T-helper 9 cell (primary cell): Measurements from ENCODE around the gene TEX38.
"Not testable (repeated sequence)": the region's sequence is repeated elsewhere in the genome, so short reads cannot be mapped to it uniquely, and the experiment has no call there.

ENCODE experiments used
- DNase-seq: peaks from one replicate; pipeline ENCODE4 v3.0.0-alpha.2; 2020
- total RNA-seq, 2 donors: gene quantifications; one replicate each; lab custom pipeline; 2026; lab: John Stamatoyannopoulos, UW

TEX38 gene
- 0 reads per million in 2 donors for total RNA-seq

GRCh38 chr1:46671554-46671953 lies at the start of gene TEX38:
TEX38 (plus strand) TSS chr1:46671854; CDS start chr1:46671935, 81 bp downstream.
- DNase-seq, result no peak

- no peak for DNase-seq
Observed at GRCh38 chr1:46621930-46622329, 49.7 kb upstream of the TEX38 start.

- no peak for DNase-seq
Observed at GRCh38 chr1:46622344-46622743, 49.3 kb upstream of the TEX38 start.

DNA sequence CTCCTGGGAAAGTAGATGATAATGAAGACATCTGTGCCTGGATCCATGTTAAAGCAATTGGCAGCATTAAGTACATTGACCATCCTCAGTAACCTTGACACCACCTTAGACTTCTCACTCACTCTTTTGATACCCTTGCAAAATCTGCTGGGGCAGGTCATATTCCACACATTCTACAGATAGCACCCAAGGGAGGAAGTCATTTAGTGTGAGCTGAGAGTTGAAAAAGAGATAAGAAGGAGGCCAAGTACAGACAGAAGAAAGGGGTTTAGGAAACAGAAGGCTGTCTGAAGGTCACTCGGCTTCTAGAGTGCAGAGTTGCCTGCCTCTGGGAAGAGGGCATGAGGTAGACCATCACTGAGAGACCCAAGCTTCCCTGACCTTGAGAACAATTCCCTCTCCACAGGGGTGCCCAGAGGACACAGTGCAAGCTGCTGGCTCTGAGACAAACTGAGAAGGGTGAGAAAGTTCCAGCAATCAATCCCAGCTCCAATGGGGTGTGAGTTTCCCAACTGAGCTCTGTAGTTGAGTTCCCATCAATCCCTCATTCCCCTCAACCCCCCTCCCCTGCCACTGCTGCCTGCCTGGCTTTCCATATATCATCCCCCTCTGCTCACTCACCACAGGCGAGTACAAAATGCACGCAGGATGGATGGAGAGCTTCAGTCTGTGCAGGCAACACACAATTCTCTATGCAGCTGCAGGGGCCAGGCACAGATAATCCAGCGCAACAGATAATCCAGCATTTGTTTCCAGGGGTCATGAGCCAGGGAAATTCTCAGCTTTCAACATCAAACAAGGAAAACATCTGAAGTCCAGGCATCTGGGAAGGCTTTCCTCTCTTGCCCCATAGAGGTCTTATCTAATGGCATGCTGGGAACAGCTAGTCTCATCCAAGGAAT lies 47.7 kb upstream of the TEX38 start:
- no peak for DNase-seq

DNA sequence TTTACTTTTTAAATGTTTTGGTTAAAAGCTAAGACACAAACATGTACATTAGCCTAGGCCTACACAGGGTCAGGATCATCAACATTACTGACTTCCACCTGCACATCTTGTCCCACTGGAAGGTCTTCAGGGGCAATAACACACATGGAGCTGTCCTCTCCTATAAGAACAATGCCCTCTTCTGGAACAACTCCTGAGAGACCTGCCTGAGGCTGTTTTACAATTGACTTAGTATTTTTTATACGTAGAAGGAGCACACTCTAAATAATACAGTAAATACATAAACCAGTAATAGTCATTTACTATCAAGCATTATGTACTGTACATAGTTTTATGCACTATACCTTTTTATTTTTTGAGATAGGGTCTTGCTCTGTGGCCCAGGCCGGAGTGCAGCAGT lies 40.9 kb upstream of the TEX38 start:
- no peak for DNase-seq

GRCh38 chr1:46635205-46635604 lies 36.4 kb upstream of the TEX38 start:
- DNase-seq, result no peak

DNA sequence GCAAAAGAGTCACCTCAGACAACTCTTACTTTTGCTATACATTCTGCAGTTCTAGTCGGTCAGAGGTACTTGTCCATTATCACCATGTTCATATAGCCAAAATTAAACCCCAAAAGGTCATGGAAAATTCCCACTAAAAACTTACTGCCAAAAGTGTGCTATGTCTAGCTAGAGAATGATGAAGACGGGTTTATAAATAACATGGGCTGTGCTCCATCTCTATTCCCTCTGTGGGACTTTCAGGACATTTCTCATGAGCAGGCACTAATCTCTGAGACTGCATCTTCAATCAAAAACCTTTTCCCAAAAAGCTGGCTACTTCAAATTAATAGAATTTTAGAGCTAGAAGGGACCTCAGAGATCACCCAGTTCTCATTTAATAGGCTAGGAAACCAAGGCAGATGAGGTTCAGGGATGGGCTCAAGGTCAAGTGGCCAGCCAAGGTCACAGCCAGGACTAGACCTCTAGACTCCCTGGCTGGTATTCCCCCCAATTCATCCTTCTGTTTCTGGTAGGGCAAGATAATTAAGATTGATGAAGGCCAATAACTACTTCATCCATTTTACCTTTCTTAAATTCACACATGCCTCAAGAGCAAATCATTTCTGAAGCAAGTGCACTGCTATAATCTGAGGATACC lies 34.1 kb upstream of the TEX38 start:
- DNase-seq, result no peak

GRCh38 chr1:46638921-46639320 lies 32.7 kb upstream of the TEX38 start:
- no peak for DNase-seq

DNA sequence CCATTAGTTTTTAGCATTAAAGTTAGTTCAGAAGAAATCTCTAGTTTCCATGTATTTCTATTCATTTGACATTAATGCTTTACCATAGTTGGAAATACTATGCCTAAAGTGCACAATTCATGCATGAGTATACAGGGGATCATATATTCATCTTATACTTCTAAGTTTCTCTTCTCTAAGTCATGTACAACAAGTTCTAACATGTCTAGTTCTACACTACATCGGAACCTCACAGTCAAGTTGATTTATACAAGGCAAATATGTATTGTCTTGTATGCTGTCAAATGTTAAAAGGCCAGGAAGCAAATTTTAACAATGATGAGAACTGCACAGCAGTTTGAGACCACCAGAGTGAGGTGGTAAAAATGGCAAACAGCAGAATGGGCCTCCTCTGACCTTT lies 32.1 kb upstream of the TEX38 start:
- DNase-seq, result no peak

DNA sequence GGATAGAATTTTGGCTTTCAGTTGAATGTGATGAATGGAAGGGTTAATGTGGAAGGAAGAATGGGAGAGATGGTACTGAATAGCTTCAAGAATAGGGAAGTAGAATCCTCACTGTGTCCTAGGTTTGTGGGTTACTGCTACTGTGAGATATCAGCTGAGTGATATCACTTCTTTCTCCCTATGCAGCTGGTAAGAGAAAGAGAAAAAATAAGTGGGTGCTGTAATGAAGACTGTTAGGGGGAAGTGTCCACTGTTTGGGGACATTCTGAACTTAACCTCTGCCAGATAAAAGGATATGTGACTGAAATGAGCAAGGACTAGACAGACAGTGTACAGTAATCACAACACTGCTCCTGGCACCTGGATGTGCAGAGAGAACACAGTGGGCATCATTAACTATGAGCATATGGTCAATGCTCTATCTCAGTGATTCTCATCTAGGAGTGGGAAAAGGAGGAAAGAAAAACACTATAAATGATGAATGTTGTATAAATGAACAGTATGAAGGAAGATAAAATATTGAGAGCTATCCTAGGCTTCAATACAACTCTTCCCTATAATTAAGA lies 29.5 kb upstream of the TEX38 start:
- DNase-seq, result no peak

GRCh38 chr1:46643368-46643775 lies 28.3 kb upstream of the TEX38 start:
- DNase-seq, result no peak

DNA sequence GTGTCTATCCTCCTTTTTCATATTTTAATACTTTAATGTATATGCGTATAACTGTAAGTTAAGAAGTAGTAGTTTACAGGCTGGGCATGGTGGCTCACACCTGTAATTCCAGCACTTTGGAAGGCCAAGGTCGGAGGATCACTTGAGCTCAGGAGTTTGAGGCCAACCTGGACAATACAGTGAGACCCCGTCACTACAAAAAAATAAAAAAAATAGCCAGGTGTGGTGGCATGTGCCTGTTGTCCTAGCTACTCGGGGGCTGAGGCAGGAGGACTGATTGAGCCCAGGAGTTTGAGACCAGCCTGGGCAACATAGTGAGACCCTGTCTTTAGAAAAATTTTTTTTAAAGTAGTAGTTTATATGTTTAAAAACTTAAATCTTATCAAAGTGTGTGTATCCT lies 25.8 kb upstream of the TEX38 start:
- no peak for DNase-seq

- DNase-seq, result no peak
Observed at GRCh38 chr1:46646331-46646730, 25.3 kb upstream of the TEX38 start.

DNA sequence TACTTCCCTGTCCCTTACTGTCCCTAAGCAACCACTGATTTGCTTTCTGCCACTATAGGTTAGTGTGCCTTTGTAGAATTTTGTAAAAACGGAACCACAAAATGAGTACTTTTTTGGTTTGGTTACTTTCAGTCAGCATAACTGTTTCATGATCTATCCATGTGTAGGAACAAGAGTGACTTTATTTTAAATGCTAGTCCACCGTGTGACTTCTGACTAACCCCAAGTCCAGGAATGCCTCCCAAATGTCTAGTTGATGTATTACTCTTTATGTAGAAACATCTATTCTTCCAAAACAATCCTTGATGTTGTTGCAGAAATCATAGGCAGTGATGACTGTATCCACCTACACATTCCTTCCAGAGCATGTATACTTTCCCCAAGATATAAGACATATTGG lies 24.8 kb upstream of the TEX38 start:
- DNase-seq, result no peak

- no peak for DNase-seq
Observed at GRCh38 chr1:46647611-46648010, 24.0 kb upstream of the TEX38 start.

DNA sequence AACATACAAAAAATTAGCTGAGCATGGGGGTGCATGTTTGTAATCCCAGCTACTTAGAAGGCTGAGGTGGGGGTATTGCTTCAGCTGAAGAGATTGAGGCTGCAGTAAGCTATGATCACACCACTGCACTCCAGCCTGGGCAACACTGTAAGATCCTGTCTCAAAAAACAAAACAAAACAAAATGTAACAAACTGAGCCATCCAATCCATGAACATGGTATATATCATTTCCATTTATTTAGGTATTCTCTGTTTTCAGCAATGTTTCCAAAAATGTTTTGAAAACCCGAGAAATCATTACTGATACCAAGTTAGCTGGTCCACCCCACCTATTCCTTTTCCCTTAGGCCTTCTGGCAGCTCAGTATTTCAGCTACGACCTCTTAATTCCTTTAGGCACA lies 21.9 kb upstream of the TEX38 start:
- no peak for DNase-seq

- DNase-seq, result no peak
Observed at GRCh38 chr1:46650491-46650890, 21.2 kb upstream of the TEX38 start.

- DNase-seq, result not testable (repeated sequence)
Observed at GRCh38 chr1:46651152-46651551, 20.5 kb upstream of the TEX38 start.

GRCh38 chr1:46652321-46653100 lies 19.1 kb upstream of the TEX38 start:
- DNase-seq, result no peak

DNA sequence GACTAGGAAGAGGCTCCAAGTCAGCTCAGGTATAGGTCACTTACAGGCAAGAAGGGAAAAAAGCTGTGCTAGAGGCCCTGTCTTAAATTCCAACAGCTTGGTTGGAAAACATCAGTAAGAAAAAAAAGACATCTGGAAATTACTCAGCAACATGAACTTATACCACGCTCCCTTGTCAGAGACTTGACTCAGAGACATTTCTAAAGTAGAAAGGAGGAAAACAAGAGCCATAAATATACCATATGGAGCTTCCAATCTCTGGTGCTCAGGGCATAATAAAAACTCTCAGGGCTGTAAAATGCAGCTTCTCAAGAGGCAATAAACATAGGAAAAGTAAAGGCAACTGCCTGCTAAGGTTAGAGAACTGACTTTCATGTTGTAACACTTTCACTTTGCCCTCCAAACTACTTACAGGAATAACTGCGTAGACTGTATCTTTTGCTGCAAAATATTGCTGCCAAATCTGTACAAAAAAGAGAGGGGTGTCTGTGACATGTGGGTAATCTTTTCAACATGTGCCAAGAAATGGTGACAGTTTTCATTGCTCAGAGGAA lies 18.2 kb upstream of the TEX38 start:
- DNase-seq, result no peak

- no peak for DNase-seq
Observed at GRCh38 chr1:46654012-46654411, 17.6 kb upstream of the TEX38 start.

DNA sequence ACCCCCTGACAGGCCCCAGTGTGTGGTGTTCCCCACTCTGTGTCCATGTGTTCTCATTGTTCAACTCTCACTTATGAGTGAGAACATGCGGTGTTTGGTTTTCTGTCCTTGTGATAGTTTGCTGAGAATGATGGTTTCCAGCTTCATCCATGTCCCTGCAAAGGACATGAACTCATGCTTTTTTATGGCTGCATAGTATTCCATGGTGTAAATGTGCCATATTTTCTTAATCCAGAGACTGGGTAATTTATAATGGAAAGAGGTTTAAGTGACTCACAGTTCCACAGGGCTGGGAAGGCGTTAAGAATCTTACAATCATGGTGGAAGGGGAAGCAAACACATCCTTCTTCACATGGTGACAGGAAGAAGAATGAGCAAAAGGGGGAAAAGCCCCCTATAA lies 17.0 kb upstream of the TEX38 start:
- not testable (repeated sequence) for DNase-seq

DNA sequence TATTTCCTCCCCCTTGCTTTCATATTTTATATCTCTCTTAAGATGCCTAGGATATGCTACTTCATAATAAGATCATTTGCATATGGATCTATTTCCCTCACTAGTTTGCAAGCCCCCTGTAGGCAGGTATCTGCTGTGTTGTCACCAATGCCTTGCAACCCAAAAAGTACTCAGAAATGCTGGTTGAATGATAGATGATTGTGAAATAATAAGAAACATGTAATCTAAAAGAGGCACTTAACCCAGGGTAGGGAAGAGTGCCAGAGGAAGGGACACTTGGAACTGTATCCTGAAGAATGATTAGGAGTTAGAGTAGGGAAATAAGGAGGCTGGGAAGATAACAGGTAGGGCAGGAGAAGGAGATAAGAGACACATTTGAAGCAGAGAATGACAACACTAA lies 15.8 kb upstream of the TEX38 start:
- no peak for DNase-seq
